DMS79 (cell line): ENCODE data around the gene MGLL.
"Not testable (repeated sequence)": the region's sequence is repeated elsewhere in the genome, so short reads cannot be mapped to it uniquely, and the experiment has no call there.

Experiments
- DNase-seq: peaks from one replicate; lab custom pipeline; 2025; lab: John Stamatoyannopoulos, UW

Gene MGLL

GRCh38 chr3:127688416-127689265, 133.7 kb downstream of the MGLL start:
- DNase-seq: no peak

DNA sequence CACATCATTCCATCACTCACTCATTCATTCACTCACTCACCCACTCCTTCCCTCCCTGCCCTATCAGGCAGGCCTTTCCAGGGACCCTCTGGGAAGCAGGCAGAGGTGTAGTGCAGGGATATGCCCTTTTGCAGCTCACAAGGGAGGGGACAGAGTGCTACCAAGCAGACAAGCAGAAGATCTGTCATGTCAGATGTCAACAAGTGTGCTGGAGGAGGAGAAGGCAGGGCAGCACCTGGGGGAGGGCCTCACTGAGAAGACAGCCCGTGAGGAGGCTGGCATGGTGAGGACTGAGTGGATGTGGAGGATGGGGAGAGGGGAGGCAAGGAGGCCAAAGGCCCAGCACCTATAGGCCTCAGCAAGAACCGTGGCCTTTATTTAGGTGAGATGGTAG, 134.3 kb downstream of the MGLL start:
- DNase-seq: no peak

DNA sequence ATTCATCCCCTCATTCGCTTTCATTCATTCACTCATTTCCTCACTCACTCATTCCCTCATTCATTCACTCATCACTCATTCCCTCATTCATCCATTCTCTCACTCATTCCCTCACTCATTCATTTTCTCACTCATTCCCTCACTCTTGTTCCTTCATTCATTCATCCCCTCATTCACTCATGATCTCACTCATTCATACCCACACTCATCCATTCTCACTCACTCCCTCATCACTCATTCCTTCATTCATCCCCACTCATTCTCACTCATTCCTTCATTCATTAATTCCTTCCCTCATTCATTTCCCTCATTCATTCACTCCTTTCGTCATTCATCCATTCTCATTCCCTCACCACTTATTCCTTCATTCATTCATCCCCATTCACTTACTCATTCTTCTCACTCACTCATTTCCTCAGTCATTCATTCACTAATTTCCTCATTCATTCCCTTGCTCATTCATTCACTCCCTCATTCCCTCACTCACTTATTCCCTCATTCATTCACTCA, 135.0 kb downstream of the MGLL start:
- DNase-seq: no peak

- DNase-seq: no peak
Measured at GRCh38 chr3:127686512-127686894, 135.8 kb downstream of the MGLL start.

DNA sequence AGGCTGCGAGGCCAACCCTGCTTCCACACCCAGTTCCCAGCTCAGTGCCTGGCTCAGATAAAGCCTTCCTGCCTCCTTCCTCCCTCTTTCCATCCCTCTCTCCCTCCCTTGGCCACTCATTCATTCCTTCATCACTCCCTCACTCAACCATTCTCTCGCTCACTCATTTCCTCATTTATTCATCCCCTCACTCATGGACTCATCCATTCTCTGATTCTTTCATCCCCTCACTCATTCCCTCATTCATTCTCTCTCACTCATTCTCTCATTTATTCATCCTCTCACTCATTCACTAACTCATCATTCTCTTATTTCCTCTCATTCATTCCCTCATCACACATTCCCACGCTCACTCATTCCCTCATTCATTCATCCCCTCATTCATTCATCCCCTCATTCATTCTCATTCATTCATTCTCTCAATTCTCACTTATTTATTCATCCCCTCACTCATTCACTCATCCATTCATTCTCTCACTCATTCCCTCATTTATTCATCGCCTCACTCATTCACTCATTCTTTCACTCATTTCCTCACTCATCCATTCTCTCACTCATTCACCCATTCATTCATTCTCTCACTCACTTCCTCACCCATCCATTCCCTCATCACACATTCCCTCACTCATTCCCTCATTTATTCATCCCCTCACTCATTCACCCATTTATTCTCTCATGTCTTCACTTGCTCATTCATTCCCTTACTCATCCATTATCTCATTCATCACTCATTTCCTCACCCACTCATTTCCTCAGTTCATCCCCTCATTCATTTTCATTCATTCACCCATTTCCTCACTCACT, 136.4 kb downstream of the MGLL start:
- no peak for DNase-seq

GRCh38 chr3:127684871-127685707, 137.2 kb downstream of the MGLL start:
- no peak for DNase-seq

DNA sequence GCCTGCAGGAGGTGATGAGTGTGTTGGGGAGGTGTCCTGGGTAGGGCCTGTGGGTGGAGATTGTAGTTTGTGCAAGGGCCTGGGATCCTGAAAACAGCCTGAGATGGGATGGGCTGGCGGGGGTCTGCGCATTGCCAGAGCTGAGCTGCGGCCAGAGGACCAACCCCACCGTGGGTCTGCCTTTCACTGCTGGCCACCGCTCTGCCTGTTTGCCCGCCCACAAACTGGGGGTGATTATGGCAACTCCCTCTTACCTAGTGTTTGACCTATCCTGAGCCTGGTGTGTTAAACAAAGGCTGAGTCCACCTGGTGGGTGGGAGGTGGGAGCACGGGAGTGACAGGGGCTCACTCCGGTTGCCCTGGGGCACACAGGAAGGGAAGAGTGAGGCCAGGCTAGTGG, 139.8 kb downstream of the MGLL start:
- no peak for DNase-seq

- not testable (repeated sequence) for DNase-seq
Measured at GRCh38 chr3:127682175-127682554, 140.2 kb downstream of the MGLL start.

- DNase-seq: no peak
Measured at GRCh38 chr3:127680798-127681221, 141.5 kb downstream of the MGLL start.

DNA sequence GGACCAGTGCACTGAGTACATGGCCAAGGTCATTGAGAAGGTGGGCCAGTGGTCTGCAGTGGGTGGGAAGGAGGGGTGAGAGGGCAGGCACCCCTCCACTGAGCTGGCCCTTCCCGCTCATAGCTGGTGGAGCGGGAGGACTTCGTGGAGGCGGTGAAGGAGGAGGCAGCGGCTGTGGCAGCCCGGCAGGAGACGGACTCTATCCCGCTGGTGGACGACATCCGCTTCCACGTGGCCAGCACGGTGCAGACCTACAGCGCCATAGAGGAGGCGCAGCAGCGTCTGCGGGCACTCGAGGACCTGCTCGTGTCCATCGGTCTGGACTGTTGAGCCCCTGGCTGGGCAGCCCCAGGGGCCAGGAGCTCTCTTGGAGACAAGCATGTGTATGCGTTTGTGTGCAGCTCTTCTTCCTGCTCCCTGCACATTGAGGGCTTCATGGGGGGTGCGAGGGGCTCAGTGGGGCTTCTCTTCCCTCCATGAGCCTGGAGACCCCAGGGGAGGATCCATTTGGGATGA, 142.1 kb downstream of the MGLL start:
- no peak for DNase-seq

- DNase-seq: no peak
Measured at GRCh38 chr3:127679534-127680145, 142.7 kb downstream of the MGLL start.

GRCh38 chr3:127678611-127679533, 143.4 kb downstream of the MGLL start:
- no peak for DNase-seq

DNA sequence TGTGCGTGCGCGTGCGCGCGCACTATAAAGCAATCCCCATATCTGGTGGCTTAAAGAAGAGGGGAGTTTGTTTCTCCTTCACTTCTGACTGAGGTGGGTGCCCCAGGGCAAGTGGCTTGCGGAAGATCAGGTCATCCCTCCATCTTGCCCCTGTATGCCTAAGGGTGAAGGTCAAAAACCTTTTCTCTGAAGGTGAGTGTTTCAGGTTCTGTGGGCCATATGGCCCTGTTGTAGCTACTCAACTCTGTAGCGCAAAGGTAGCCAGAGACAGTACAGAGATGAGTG, 144.1 kb downstream of the MGLL start:
- no peak for DNase-seq

GRCh38 chr3:127677541-127678314, 144.6 kb downstream of the MGLL start:
- no peak for DNase-seq

- DNase-seq: no peak
Measured at GRCh38 chr3:127676921-127677351, 145.4 kb downstream of the MGLL start.

DNA sequence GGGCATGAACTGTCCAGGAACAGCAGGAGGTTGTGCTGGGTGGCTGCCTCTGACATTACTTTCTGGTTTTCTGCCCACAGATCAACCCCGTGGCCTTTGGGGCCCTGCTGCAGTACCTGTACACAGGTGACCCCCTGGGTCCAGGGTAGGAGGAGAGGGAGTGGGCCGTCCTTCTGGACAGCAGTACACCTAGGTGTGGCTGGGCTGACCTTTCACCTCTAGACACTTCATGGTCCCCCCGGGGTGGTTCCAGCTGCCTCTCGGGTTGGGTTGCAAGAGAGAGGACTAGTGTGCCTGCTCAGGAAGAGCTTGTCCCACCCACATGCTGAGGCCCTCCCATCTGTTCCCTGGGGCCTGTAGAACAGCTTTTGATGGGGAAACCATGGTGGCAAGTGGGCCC, 145.9 kb downstream of the MGLL start:
- no peak for DNase-seq

GRCh38 chr3:127675651-127676391, 146.5 kb downstream of the MGLL start:
- no peak for DNase-seq

- DNase-seq: no peak
Measured at GRCh38 chr3:127674790-127675189, 147.5 kb downstream of the MGLL start.

- DNase-seq: no peak
Measured at GRCh38 chr3:127674101-127674721, 148.1 kb downstream of the MGLL start.
